ENCODE measurements around the gene MOB3B.

- TF ChIP-seq, protein P1, sequence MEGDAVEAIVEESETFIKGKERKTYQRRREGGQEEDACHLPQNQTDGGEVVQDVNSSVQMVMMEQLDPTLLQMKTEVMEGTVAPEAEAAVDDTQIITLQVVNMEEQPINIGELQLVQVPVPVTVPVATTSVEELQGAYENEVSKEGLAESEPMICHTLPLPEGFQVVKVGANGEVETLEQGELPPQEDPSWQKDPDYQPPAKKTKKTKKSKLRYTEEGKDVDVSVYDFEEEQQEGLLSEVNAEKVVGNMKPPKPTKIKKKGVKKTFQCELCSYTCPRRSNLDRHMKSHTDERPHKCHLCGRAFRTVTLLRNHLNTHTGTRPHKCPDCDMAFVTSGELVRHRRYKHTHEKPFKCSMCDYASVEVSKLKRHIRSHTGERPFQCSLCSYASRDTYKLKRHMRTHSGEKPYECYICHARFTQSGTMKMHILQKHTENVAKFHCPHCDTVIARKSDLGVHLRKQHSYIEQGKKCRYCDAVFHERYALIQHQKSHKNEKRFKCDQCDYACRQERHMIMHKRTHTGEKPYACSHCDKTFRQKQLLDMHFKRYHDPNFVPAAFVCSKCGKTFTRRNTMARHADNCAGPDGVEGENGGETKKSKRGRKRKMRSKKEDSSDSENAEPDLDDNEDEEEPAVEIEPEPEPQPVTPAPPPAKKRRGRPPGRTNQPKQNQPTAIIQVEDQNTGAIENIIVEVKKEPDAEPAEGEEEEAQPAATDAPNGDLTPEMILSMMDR (IDR thresholded peaks at IDR 0.05) = no peak
- TF ChIP-seq POLR2A (IDR thresholded peaks at IDR 0.05) = no peak
These were observed 87.9 kb downstream of the MOB3B start for GRCh38 chr9:27441741-27442070.
